Muscle layer of colon (tissue), 2 donors: ENCODE data around the gene ZIC5.

ENCODE experiments used
- H3K27ac ChIP-seq: one replicate; pipeline ENCODE4 v1.7.0; 2013; ENCODE audit warnings: low read depth, mild to moderate bottlenecking, low read length, moderate library complexity
- H3K27me3 ChIP-seq, 2 donors: one replicate each; pipeline ENCODE4 v1.7.0; 2013; ENCODE audit warnings: low read length in 2 of 2, mild to moderate bottlenecking in 2 of 2; ENCODE audit not compliant: insufficient read depth in 2 of 2, control insufficient read depth in 1 of 2
- H3K36me3 ChIP-seq: one replicate; pipeline ENCODE4 v1.7.0; 2013; ENCODE audit warnings: mild to moderate bottlenecking, low read length; ENCODE audit not compliant: insufficient read depth
- H3K4me1 ChIP-seq: one replicate; pipeline ENCODE4 v1.7.0; 2013; ENCODE audit warnings: mild to moderate bottlenecking, low read length; ENCODE audit not compliant: insufficient read depth
- H3K4me3 ChIP-seq, 2 donors: one replicate each; pipeline ENCODE4 v1.7.0; 2013; ENCODE audit warnings: low read length in 2 of 2, low read depth in 1 of 2, mild to moderate bottlenecking in 1 of 2, moderate library complexity in 1 of 2
- H3K9ac ChIP-seq: one replicate; pipeline ENCODE4 v1.7.0; 2013; ENCODE audit warnings: low read length
- H3K9me3 ChIP-seq: one replicate; pipeline ENCODE4 v1.7.0; 2013; ENCODE audit warnings: mild to moderate bottlenecking, low read length
- donor health status: abdominal sarcoma.
- donor health status: Adenocarcinoma of cecum.

ZIC5 gene

DNA sequence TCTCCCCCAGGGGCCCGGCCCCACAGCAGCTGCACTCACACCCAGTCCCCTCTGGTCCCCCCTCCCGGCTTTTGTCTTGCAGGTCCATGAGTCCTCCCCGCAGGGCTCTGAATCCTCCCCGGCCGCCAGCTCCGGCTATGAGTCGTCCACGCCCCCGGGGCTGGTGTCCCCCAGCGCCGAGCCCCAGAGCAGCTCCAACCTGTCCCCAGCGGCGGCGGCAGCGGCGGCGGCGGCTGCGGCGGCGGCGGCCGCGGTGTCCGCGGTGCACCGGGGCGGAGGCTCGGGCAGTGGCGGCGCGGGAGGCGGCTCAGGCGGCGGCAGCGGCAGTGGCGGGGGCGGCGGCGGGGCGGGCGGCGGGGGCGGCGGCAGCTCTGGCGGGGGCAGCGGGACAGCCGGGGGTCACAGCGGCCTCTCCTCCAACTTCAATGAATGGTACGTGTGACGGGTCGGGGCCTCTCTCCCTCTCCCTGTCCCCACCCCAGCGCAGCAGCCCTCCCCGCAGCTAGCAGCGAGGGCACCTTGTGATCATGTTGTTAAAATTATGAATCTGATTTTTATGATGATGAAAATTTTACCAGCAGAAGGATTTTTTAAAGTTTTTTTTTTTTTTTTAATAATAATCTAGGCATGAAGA, 13.8 kb upstream of the ZIC5 start:
- H3K36me3 ChIP-seq = no peaks in the 10 kb centered on the region
- peaks cover 9% of the 10 kb centered on the region for H3K4me1 ChIP-seq
- no peak overlapping the region for H3K9ac ChIP-seq
- peaks cover 19% of the 10 kb centered on the region for H3K9me3 ChIP-seq
- no peak overlapping the region for H3K4me3 ChIP-seq
- no peak overlapping the region for H3K27ac ChIP-seq
- peaks cover 72 to 91% of the 10 kb centered on the region in 2 donors for H3K27me3 ChIP-seq

DNA sequence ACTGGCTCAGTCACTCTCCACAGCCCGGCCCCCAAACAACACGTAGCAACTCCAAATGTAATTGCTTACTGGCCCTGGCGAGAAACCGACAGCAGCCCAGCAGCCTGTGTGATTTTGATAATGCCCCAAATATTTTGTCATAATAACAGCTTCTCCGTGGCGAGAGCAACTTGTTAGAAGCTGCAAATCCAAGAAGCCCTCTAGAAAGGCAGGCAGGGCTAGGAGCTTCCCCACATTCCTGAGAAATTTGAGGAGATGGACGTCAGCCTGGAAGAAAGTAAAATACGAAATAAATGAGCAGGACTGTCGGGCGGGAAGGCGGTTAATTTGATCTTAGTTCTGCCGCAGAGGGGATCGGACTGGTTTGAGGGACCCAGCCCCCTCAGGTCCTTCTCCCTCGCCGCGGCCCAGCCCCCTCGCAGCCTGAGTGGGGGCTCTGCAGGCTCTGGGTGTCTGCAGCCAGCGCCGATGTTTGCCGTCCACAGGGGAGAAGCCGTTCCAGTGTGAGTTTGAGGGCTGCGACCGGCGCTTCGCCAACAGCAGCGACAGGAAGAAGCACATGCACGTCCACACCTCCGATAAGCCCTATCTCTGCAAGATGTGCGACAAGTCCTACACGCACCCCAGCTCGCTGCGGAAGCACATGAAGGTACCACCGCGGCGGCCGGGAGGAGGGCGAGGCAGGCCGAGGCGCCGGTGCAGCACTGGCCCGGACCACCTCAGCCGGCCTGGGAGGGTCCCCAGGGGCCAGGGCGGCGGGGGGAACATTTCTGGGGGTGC, 13.1 kb upstream of the ZIC5 start:
- H3K4me1 ChIP-seq = peaks cover 7% of the 10 kb centered on the region
- H3K27ac ChIP-seq = no peak overlapping the region
- peaks cover 72 to 91% of the 10 kb centered on the region in 2 donors for H3K27me3 ChIP-seq
- H3K9me3 ChIP-seq = peaks cover 19% of the 10 kb centered on the region
- H3K36me3 ChIP-seq = no peaks in the 10 kb centered on the region
- no peak overlapping the region for H3K9ac ChIP-seq
- H3K4me3 ChIP-seq = no peak overlapping the region

GRCh38 chr13:99983499-99984401, 12.2 kb upstream of the ZIC5 start:
- no peak overlapping the region for H3K4me3 ChIP-seq
- no peak overlapping the region for H3K27ac ChIP-seq
- peaks cover 19% of the 10 kb centered on the region for H3K9me3 ChIP-seq
- no peaks in the 10 kb centered on the region for H3K36me3 ChIP-seq
- peaks cover 72 to 91% of the 10 kb centered on the region in 2 donors for H3K27me3 ChIP-seq
- H3K9ac ChIP-seq = no peak overlapping the region
- H3K4me1 ChIP-seq = peaks cover 9% of the 10 kb centered on the region

GRCh38 chr13:99982731-99983498, 11.3 kb upstream of the ZIC5 start:
- H3K36me3 ChIP-seq = no peaks in the 10 kb centered on the region
- H3K27ac ChIP-seq = no peak overlapping the region
- H3K9ac ChIP-seq = no peak overlapping the region
- peaks cover 72 to 91% of the 10 kb centered on the region in 2 donors for H3K27me3 ChIP-seq
- H3K9me3 ChIP-seq = peaks cover 20% of the 10 kb centered on the region
- H3K4me1 ChIP-seq = peaks cover 13% of the 10 kb centered on the region
- no peak overlapping the region for H3K4me3 ChIP-seq

DNA sequence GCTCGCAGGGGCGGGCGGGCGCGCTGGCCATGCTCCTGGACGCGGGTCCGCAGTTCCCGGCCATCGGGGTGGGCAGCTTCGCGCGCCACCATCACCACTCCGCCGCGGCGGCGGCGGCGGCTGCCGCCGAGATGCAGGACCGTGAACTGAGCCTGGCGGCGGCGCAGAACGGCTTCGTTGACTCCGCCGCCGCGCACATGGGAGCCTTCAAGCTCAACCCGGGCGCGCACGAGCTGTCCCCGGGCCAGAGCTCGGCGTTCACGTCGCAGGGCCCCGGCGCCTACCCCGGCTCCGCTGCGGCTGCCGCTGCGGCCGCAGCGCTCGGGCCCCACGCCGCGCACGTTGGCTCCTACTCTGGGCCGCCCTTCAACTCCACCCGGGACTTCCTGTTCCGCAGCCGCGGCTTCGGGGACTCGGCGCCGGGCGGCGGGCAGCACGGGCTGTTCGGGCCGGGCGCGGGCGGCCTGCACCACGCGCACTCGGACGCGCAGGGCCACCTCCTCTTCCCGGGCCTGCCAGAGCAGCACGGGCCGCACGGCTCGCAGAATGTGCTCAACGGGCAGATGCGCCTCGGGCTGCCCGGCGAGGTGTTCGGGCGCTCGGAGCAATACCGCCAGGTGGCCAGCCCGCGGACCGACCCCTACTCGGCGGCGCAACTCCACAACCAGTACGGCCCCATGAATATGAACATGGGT, 10.6 kb upstream of the ZIC5 start:
- Histone ChIP-seq H3K4me1 (peaks cover 13% of the 10 kb centered on the region), H3K9ac (no peak overlapping the region)

DNA sequence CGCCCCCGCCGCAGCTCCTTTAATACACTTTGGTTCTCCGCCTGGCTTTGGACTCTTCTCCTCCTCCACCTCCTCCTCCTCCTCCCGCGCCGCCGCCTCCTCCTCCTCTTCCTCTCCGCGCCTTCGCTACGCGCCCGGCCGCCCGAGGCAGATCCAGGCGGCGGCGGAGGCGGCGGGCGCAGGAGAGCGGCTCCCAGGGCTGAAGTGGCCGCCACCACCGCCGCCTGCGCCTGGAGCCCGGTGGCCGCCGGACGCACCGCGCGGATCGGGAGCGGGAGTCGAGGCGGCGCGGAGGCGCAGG, 10.1 kb upstream of the ZIC5 start, which contains the start of gene ZIC2:
Gene ZIC2 (plus strand): TSS at position 50 of the 301 bp plus-strand sequence. CDS start 281 bp downstream, outside the sequence.
- no peak within 1 kb of the TSS for H3K9ac ChIP-seq
- peaks cover 72 to 91% of the 10 kb centered on the region in 2 donors for H3K27me3 ChIP-seq
- peaks cover 13% of the 10 kb centered on the region for H3K4me1 ChIP-seq
- H3K4me3 ChIP-seq = peak within 1 kb of the TSS in 1 of 2 donors; percentile 26
- H3K27ac ChIP-seq = no peak within 1 kb of the TSS
- H3K9me3 ChIP-seq = peaks cover 17% of the 10 kb centered on the region
- no peaks in the 10 kb centered on the region for H3K36me3 ChIP-seq

More for the DNA sequence above, 10.6 kb upstream of the ZIC5 start:
- no peaks in the 10 kb centered on the region for H3K36me3 ChIP-seq
- H3K27ac ChIP-seq = no peak overlapping the region
- peaks cover 22% of the 10 kb centered on the region for H3K9me3 ChIP-seq
- H3K27me3 ChIP-seq = peaks cover 72 to 91% of the 10 kb centered on the region in 2 donors
- H3K4me3 ChIP-seq = no peak overlapping the region

DNA sequence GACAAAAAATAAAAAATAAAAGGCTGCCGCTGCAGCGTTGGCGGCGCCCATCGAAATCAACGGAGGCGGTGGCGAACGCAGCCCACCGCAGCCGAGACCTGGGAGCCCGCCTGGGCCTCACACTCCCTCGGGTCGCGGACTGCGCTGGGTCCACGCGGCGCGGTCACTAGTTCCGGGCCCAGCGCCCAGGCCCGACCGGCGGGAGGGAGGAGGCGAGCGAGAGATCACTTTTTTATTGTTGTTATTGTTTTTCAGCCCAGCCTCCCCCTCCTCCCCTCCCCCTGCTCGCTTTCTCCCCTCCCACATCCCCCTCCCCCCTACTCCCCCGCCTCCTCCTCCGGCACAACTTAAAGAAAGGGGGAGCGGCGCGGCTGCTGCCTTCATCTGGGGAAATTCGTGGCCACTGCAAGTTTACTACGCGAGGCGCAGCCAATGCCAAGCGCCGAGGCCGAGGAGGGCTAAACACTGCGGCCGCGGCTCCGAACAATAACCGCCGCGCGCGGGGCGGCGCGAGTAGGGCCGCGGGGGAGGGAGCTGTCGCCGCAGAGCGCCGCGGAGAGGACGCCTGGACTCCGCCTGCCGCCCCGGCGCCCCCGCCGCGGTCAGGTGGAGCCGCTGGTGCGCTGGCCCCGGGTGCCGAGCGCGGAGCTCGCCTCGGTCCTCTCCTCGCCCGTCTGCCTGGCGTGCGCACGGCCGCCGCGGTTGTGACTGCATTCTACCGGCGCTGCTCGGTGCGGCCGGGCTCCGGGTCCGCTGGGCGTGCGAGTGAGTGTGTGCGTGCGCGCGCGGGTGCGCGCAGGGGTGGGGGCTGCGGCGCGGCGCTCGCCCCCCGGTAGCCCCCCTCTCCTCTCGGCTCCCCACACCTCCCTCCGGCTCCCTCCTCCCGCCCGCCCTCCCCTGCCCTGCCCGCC, 9.5 kb upstream of the ZIC5 start:
- no peak overlapping the region for H3K27ac ChIP-seq
- H3K4me1 ChIP-seq = peaks cover 13% of the 10 kb centered on the region
- H3K27me3 ChIP-seq = peaks cover 72 to 91% of the 10 kb centered on the region in 2 donors
- H3K36me3 ChIP-seq = no peaks in the 10 kb centered on the region
- peaks cover 15% of the 10 kb centered on the region for H3K9me3 ChIP-seq
- no peak overlapping the region for H3K9ac ChIP-seq
- peak overlapping the region in 1 of 2 donors; percentile 26 for H3K4me3 ChIP-seq

DNA sequence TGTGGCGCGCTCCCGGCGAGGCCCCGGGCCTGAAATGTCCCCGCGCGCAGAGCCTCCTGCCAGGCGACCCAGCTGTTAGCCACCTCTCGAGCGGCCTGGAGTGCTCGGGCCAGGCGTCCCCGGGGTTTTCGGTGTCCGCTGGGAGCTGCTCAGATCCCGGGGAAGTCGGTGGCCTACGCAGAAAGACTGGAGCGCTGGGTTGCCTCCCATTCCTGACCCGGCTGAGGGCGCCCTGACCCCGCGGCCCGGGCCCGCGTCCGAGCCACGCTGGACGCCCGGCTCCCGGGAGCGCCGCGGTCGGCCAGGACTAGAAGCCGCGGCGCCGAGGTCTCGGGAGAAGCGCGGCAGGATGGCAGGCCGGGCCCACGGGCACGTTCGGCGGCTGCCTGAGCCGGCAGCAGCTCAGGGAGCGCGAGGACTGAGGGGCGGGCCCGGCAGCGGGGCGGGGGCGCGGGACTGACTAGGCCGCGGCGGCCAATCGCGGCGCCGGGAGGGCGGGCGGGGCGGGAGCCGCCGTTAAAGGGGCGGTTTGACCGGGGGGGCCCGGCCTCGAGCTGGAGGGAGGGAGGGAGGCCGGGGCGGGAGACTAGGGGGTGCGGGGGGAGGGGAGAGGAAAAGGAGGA, 8.7 kb upstream of the ZIC5 start:
- H3K27me3 ChIP-seq = peaks cover 75 to 92% of the 10 kb centered on the region in 2 donors
- no peak overlapping the region for H3K9ac ChIP-seq
- H3K4me1 ChIP-seq = peaks cover 13% of the 10 kb centered on the region

GRCh38 chr13:99979453-99980200, 8.1 kb upstream of the ZIC5 start:
- Histone ChIP-seq H3K4me3 (peak overlapping the region in 1 of 2 donors; percentile 26), H3K9ac (no peak overlapping the region), H3K36me3 (no peaks in the 10 kb centered on the region), H3K27ac (no peak overlapping the region), H3K27me3 (peaks cover 77 to 93% of the 10 kb centered on the region in 2 donors), H3K4me1 (peaks cover 13% of the 10 kb centered on the region), H3K9me3 (peaks cover 22% of the 10 kb centered on the region)

More for the DNA sequence above, 8.7 kb upstream of the ZIC5 start:
- H3K36me3 ChIP-seq = no peaks in the 10 kb centered on the region
- peaks cover 22% of the 10 kb centered on the region for H3K9me3 ChIP-seq
- no peak overlapping the region for H3K27ac ChIP-seq
- peak overlapping the region in 1 of 2 donors; percentile 26 for H3K4me3 ChIP-seq
